Middle frontal gyrus (tissue), 1 donor: ENCODE data around the gene ANGPTL2.
"Not testable (repeated sequence)": the region's sequence is repeated elsewhere in the genome, so short reads cannot be mapped to it uniquely, and the experiment has no call there.

ENCODE experiments used
- DNase-seq: peaks from one replicate; pipeline ENCODE4 v3.0.0-alpha.2; 2015; ENCODE audit warnings: low spot score; ENCODE audit errors: extremely low spot score

ANGPTL2 gene

DNA sequence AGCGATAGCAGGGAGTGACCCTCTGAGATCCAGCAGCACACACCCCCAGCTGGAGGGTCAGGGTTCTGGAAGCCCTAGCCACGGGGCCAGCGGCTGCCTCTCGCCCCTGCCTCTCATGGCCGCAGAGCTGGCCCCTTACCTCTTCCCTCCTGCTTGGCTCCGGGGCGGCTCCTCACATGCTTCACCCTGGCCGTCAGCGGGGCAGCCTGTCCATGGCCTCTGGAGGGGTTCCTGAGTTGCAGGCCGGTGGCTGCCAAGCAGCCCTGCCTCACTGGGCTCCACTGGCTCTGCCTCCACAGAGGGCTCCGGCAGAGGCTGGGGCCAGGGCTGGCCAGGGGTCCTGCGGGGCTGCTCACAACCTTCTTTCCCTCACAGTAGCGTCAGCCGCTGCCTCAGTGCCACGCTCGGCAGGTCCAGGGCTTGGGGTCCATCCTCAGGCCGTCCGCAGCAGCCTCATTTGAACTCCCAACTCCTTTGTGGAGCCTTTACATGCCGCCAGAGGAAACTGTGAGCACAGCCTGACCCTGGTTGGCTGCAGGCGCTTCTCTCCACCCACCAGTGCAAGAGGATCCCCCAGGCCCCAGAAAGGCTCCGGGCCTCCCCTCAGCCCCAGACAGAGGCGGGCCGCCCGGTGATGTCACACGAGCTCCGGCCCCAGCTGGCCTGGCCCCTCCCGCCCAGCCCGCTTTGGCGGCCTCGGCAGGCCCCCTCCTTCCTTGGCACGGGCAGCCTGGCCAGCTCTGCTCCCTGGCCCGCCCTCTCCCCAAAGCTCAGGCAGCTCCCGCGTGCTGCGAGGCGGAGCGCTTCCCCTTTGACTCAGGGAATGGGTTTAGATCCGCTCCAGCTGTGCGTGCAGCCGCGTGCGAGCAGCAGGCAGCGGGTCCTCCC, at the start of gene ANGPTL2:
ANGPTL2 (minus strand) TSS at position 460 of the 888 bp plus-strand sequence. CDS start 13,904 bp downstream, outside the sequence.
- DNase-seq: peak; percentile 76

GRCh38 chr9:127171348-127171747, 48.9 kb upstream of the ANGPTL2 start:
- not testable (repeated sequence) for DNase-seq

DNA sequence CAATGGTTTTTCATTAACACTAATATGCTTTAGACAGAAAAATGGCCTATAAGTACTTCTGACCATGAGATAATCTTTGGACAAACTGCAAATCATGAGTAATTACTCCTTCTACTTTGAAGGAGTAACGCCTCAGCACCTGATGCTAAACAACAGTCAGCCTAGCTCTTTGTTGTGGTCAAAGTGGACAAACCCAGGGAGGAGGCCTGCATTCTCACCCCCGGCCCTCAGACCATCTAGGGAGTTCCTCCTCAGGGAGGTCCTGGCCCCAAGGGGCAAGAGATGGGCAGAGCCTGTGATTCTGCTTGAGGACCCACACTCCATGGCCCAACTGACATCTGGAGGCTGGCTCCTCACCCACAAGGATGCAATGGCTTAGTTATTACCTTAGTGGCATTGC, 48.2 kb upstream of the ANGPTL2 start:
- no peak for DNase-seq

- DNase-seq: no peak
These were observed 47.7 kb upstream of the ANGPTL2 start for GRCh38 chr9:127170103-127170502.

DNA sequence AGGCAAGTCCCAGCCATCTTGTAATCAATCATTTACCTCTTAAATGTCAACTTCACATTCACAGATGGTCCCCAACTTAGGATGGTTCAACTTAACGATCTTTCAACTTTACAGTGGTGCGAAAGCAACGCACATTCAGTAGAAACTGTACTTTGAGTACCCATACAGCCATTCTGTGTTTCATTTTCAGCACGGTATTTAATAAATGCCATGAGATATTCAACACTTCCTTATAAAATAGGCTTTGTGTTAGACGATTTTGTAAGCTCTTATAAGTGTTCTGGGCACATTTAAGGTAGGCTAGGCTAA, 47.1 kb upstream of the ANGPTL2 start:
- DNase-seq: no peak

GRCh38 chr9:127168756-127169574, 46.5 kb upstream of the ANGPTL2 start:
- no peak for DNase-seq

GRCh38 chr9:127167560-127168326, 45.3 kb upstream of the ANGPTL2 start:
- DNase-seq: no peak

GRCh38 chr9:127166651-127167524, 44.5 kb upstream of the ANGPTL2 start:
- DNase-seq: no peak

DNA sequence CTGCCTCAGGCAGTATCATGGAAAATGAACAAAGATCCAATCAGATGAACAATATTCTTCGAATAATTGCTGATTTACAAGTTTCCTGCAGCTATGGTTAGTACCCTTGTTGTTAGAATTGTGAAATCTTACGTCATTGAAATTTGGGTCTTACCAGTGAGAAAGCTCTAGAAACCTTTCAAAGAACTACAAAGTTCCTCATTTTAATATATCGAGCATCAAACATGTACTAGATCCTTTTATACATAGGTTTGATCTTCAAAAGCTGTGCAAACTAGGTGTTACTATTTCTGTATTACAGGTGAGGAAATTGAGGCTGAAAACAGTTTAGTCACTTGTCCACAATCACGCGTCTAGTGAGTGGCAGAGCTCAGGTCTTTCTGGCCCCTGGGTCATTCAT, 43.7 kb upstream of the ANGPTL2 start:
- no peak for DNase-seq

- no peak for DNase-seq
These were observed 42.7 kb upstream of the ANGPTL2 start for GRCh38 chr9:127165116-127165515.

GRCh38 chr9:127163409-127163808, 41.0 kb upstream of the ANGPTL2 start:
- no peak for DNase-seq

- DNase-seq: no peak
These were observed 40.5 kb upstream of the ANGPTL2 start for GRCh38 chr9:127162864-127163365.

DNA sequence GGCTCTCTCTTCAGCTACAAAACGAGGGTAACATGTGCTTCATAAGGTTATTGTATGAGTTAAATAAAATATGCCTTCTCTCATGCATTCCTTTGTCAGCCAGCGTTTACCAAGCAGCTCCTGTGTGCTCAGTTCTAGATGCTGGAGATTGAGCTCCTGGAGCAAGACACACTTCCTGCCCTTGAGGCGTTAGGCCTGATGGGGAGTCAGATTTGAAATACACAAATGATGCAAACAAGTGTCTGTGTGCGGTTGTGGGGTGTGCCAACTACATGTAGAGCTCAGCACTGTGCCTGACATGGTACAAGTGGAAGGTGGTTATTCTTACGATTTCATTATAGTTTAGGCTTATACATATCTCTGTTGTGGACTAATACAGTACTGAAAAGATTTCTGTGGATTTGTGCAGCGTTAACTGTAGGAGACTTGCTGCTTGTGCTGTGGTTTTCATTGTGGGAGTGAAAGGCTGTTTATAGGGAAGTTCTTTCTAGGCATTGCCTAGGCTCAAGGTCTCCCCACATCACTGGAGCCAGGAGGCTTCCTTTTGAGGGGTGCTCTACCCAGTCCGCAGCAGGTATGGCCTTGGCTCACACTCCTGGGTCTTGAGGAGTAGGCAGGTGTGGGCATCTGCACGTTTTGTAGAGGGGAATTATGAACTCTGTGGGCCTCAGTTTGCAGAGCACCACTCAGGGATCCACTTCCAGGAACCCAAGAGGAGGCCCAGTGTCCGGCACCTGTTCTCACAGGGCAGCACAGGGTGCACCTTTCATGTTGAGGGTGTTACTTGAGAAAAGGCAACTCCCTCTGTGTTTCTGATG, 39.8 kb upstream of the ANGPTL2 start:
- DNase-seq: no peak

DNA sequence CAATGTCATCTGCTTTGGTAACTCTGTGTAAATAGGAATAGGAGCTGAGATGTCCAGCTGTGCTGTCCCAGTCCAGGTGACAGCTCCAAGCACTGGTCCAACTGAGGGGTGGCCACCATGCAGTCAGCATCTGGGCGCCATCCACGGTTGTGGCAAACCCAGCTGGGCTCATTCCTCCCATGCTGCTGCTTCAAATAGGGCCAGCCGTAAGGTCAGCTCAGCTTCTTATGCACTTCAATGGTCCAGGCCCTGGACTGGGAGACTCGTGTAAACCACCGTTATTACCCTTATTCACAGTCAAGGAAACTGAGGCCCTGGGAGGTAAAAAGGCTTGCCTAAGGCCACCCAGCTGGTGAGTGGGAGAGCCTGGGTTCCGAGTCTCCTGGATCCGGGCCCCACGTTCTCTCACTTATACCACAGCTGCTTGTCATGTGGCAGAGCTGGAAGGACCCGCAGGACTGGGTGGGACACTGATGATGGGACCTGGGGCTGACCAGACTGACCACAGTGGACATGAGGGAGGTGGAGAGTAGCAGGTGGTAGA, 38.7 kb upstream of the ANGPTL2 start:
- DNase-seq: no peak

- no peak for DNase-seq
These were observed 37.6 kb upstream of the ANGPTL2 start for GRCh38 chr9:127159949-127160610.

- peak; percentile 31 for DNase-seq
These were observed 36.9 kb upstream of the ANGPTL2 start for GRCh38 chr9:127159325-127159801.

DNA sequence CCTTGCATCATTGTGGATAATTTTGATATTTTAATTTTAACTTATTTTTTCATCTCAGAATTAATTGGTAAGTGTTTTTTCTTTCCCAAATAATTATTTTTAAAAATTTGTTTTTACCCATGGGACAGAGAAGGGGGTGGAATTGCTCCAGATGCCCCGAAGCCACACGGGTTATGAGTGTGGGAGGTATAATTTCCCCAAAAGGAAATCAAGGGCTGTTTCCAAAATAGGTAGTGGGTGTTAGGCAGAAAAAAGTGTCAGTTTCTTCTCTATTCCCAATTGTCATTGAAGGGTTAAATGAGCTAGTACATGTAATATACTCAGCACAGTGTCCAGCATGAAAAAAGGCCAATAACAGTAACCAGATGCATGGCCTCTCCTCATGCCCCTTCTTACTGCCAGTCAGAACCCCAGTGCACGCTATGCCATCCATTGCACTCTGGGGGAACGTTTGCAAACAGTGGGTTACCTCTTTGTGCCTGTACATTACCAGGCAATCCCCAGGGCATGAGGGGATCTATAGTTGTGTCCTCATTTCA, 36.4 kb upstream of the ANGPTL2 start:
- DNase-seq: no peak

GRCh38 chr9:127155314-127155960, 33.0 kb upstream of the ANGPTL2 start:
- no peak for DNase-seq
